Measurements from ENCODE around the gene GCSH. TPM values are rescaled to one million over a fixed set of nuclear protein-coding genes. Genes with fewer than 3 reads are reported as not detected.

GCSH gene
- total RNA-seq, 1 donor from 2014 or later = 17.6 TPM

- no peak for FAIRE-seq
- TF ChIP-seq, protein P1, sequence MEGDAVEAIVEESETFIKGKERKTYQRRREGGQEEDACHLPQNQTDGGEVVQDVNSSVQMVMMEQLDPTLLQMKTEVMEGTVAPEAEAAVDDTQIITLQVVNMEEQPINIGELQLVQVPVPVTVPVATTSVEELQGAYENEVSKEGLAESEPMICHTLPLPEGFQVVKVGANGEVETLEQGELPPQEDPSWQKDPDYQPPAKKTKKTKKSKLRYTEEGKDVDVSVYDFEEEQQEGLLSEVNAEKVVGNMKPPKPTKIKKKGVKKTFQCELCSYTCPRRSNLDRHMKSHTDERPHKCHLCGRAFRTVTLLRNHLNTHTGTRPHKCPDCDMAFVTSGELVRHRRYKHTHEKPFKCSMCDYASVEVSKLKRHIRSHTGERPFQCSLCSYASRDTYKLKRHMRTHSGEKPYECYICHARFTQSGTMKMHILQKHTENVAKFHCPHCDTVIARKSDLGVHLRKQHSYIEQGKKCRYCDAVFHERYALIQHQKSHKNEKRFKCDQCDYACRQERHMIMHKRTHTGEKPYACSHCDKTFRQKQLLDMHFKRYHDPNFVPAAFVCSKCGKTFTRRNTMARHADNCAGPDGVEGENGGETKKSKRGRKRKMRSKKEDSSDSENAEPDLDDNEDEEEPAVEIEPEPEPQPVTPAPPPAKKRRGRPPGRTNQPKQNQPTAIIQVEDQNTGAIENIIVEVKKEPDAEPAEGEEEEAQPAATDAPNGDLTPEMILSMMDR (IDR thresholded peaks at IDR 0.05; ENCODE audit: insufficient read depth, low read length, severe bottlenecking) = no peak
- no peak for DNase-seq (ENCODE audit: low read depth)
These were observed 41.6 kb upstream of the GCSH start for GRCh38 chr16:81137754-81138153.

GRCh38 chr16:81136390-81137335 lies 40.5 kb upstream of the GCSH start:
- TF ChIP-seq, protein P1 (IDR thresholded peaks at IDR 0.05; ENCODE audit: insufficient read depth, low read length, severe bottlenecking) = no peak
- Histone ChIP-seq H3K4me3 (ENCODE audit: low read depth, low read length) (no peak overlapping the region), H3K27me3 (ENCODE audit: control insufficient read depth, insufficient read depth, low read length) (no peaks in the 10 kb centered on the region), H3K36me3 (ENCODE audit: control insufficient read depth, insufficient read depth, low read length) (no peaks in the 10 kb centered on the region)
- FAIRE-seq (no peak), DNase-seq (ENCODE audit: low read depth) (no peak)

More at GRCh38 chr16:81137754-81138153, 41.6 kb upstream of the GCSH start:
- H3K4me3 ChIP-seq (ENCODE audit: low read depth, low read length) = no peak overlapping the region
- H3K27me3 ChIP-seq (ENCODE audit: control insufficient read depth, insufficient read depth, low read length) = no peaks in the 10 kb centered on the region
- no peaks in the 10 kb centered on the region for H3K36me3 ChIP-seq (ENCODE audit: control insufficient read depth, insufficient read depth, low read length)

GRCh38 chr16:81130126-81130525 lies 33.9 kb upstream of the GCSH start:
- peaks cover 1% of the 10 kb centered on the region for H3K27me3 ChIP-seq (ENCODE audit: control insufficient read depth, insufficient read depth, low read length)
- TF ChIP-seq, protein P1 (IDR thresholded peaks at IDR 0.05; ENCODE audit: insufficient read depth, low read length, severe bottlenecking) = no peak
- no peak for FAIRE-seq
- H3K36me3 ChIP-seq (ENCODE audit: control insufficient read depth, insufficient read depth, low read length) = no peaks in the 10 kb centered on the region
- DNase-seq (ENCODE audit: low read depth) = no peak
- no peak overlapping the region for H3K4me3 ChIP-seq (ENCODE audit: low read depth, low read length)

DNA sequence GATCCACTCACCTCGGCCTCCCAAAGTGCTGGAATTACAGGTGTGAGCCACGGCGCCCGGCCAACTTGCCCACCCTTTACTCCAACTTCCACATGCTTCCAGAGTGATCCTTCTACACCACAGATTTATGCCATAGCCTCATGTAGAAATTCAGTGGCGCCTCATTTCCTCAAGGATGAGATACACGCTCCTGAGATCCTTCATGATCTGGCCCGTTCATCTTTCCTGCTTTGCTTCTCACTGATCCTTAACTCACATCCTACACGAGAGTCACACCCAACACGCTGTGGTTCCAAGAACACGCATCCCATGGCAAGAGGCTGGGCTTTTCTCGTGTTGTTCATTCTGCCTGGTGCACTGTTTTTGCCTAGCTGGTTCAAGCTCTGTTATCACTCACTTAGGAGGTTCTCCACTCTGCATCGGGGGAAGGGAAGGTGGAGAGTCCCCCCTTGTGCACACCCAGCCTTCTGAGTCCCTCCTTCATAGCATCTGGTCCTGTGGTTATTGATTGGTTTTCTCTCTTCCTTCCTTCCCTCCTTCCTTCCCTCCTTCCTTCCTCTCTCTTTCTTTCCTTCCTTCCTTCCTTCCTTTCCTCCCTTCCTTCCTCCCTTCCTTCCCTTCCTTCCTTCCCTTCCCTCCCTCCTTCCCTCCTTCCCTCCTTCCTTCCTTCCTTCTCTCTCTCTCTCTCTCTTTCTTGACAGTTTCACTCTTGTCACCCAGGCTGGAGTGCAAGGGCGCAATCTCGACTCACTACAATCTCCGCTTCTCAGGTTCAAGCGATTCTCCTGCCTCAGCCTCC lies 32.7 kb upstream of the GCSH start:
- TF ChIP-seq, protein P1 (IDR thresholded peaks at IDR 0.05; ENCODE audit: insufficient read depth, low read length, severe bottlenecking) = no peak
- Histone ChIP-seq H3K36me3 (ENCODE audit: control insufficient read depth, insufficient read depth, low read length) (no peaks in the 10 kb centered on the region), H3K4me3 (ENCODE audit: low read depth, low read length) (no peak overlapping the region), H3K27me3 (ENCODE audit: control insufficient read depth, insufficient read depth, low read length) (peaks cover 1% of the 10 kb centered on the region)
- FAIRE-seq (no peak), DNase-seq (ENCODE audit: low read depth) (no peak)

DNA sequence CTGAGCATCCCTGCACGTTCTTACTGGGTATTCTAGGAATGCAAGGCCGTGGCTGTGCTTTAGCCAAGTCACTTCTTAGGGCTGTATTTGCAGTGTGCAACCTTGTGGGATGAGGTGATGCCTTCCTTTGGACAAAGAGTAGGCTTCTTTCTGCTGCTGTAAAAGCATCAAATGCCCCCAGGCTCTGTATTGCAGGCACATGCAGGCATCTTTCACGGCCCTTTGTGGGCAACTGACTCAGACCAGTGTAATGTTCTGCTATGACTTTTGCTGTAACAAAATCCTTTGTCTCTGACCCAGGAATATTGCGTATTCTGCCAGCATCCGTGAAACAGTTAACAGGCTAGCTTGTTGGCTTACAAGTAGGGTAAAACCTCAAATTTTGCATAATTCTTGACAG lies 30.9 kb upstream of the GCSH start:
- peak; percentile 94 for DNase-seq (ENCODE audit: low read depth)
- Histone ChIP-seq H3K36me3 (ENCODE audit: control insufficient read depth, insufficient read depth, low read length) (no peaks in the 10 kb centered on the region), H3K4me3 (ENCODE audit: low read depth, low read length) (no peak overlapping the region), H3K27me3 (ENCODE audit: control insufficient read depth, insufficient read depth, low read length) (peaks cover 1% of the 10 kb centered on the region)
- TF ChIP-seq, protein P1 (IDR thresholded peaks at IDR 0.05; ENCODE audit: insufficient read depth, low read length, severe bottlenecking) = no peak
- FAIRE-seq = peak; percentile 64

Measured in bronchial epithelial cell (primary cell).